Activated T-cell treated with anti-CD3 and anti-CD28 coated beads, Interleukin-2, amount 50 U/mL, for 72 hours (primary cell): ENCODE measurements around the gene CMTM2. TPM values are rescaled to one million over a fixed set of nuclear protein-coding genes. Genes with fewer than 3 reads are reported as not detected.
"Not testable (repeated sequence)": the region's sequence is repeated elsewhere in the genome, so short reads cannot be mapped to it uniquely, and the experiment has no call there.

Experiments used
- ATAC-seq, 2 donors: fragments of 150-1000 bp; cut with Tn5 transposase; replicated peaks in 1 of 2; 2 replicates each; pipeline ENCODE4 v1.10.0; 2021; ENCODE audit warnings: moderate library complexity in 2 of 2, mild to moderate bottlenecking in 1 of 2
- DNase-seq, 2 donors: peaks; one replicate each; pipeline ENCODE4 v3.0.0; 2021 to 2022; ENCODE audit warnings: mixed read lengths in 1 of 2
- H3K27ac Mint-ChIP-seq: one replicate; pipeline ENCODE4 v1.8.0; 2022; ENCODE audit warnings: mild to moderate bottlenecking, moderate library complexity, mixed read lengths
- H3K27me3 Mint-ChIP-seq: one replicate; pipeline ENCODE4 v1.8.0; 2022; ENCODE audit warnings: low read depth, mixed read lengths
- H3K36me3 Mint-ChIP-seq, 2 donors: one replicate each; pipeline ENCODE4 v1.8.0; 2022; ENCODE audit warnings: mixed read lengths in 2 of 2, mild to moderate bottlenecking in 1 of 2; ENCODE audit not compliant: insufficient read depth in 2 of 2
- H3K4me1 Mint-ChIP-seq: one replicate; pipeline ENCODE4 v1.8.0; 2022; ENCODE audit warnings: low read depth, mixed read lengths
- H3K4me3 Mint-ChIP-seq, 2 donors: one replicate each; pipeline ENCODE4 v1.8.0; 2022; ENCODE audit warnings: mild to moderate bottlenecking in 2 of 2, mixed read lengths in 2 of 2, moderate library complexity in 2 of 2
- H3K9me3 Mint-ChIP-seq, 2 donors: one replicate each; pipeline ENCODE4 v1.8.0; 2022; ENCODE audit warnings: mixed read lengths in 2 of 2
- total RNA-seq, 2 donors: library from RNA; stranded (reverse); gene quantifications; one replicate each; pipeline ENCODE4 v1.2.3, GENCODE V29; 2022

CMTM2 gene
- total RNA-seq, 2 donors from 2014 or later, result 0.31 to 1.2 TPM

DNA sequence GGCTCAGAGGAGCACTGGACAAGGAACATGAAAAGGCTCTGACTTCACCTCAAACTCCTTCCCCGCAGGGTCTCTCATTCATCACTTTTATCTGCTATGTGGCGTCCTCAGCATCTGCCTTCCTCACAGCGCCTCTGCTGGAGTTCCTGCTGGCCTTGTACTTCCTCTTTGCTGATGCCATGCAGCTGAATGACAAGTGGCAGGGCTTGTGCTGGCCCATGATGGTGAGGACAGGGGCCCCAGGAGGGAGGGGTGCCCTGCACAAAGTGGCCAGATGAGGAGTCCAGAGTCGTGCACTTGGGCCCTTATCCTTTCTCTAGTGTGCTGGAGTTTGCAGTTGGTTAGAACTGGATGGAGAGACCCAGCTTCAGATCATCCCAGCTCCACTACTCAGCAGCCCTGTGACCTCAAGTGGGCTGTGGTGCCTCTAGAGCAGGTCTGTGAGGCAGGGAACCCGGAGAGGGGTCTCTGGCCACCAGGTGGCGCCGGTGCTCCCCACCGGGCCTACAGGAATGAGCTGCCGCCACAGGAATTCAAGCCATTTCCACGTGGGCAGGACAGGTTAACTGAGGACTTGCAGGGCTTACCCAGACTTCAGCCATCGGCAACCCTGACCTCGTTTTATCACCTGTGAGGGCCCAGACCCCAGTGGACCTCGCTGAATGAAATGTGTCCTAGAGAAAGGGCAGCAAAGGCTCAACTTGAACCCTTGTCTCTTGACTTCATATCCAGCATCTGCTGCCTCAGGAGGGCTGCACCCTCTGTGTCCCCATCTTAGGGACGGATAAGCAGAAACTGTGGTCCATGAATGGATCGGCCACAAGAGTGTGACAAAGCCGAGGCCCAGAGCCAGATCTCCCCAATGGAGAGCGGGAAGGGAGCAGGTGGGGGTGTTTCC is 29.2 kb downstream of the CMTM2 start:
- ATAC-seq (peak; percentile 34 to 39), DNase-seq (peak; percentile 85 to 89)
- Mint-ChIP-seq H3K36me3 (peaks cover 6 to 14% of the 10 kb centered on the region in 2 donors), H3K4me1 (peaks cover 44% of the 10 kb centered on the region), H3K4me3 (peak overlapping the region; percentile 45 to 53), H3K27me3 (no peaks in the 10 kb centered on the region), H3K27ac (peak overlapping the region; percentile 80), H3K9me3 (no peaks in the 10 kb centered on the region)

DNA sequence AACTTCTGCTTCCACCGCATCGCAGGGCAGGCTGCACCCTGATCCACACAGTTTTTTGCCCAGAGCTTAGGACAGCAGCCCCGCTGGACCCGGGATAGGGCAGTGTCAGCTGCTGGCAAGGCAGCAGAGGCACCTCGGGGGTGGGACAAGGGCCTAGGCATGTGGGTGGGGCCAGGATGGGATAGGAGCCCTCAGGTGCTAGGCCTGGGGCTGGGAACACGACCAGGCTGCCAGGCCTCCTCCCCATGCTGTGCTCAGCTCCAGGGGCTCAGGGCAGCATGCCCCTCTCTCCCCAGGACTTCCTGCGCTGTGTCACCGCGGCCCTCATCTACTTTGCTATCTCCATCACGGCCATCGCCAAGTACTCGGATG is 29.9 kb downstream of the CMTM2 start:
- Mint-ChIP-seq H3K27ac (no peak overlapping the region), H3K4me1 (peaks cover 38% of the 10 kb centered on the region), H3K4me3 (no peak overlapping the region), H3K9me3 (no peaks in the 10 kb centered on the region), H3K36me3 (peaks cover 3 to 14% of the 10 kb centered on the region in 2 donors), H3K27me3 (no peaks in the 10 kb centered on the region)
- DNase-seq (no peak), ATAC-seq (no peak)

DNA sequence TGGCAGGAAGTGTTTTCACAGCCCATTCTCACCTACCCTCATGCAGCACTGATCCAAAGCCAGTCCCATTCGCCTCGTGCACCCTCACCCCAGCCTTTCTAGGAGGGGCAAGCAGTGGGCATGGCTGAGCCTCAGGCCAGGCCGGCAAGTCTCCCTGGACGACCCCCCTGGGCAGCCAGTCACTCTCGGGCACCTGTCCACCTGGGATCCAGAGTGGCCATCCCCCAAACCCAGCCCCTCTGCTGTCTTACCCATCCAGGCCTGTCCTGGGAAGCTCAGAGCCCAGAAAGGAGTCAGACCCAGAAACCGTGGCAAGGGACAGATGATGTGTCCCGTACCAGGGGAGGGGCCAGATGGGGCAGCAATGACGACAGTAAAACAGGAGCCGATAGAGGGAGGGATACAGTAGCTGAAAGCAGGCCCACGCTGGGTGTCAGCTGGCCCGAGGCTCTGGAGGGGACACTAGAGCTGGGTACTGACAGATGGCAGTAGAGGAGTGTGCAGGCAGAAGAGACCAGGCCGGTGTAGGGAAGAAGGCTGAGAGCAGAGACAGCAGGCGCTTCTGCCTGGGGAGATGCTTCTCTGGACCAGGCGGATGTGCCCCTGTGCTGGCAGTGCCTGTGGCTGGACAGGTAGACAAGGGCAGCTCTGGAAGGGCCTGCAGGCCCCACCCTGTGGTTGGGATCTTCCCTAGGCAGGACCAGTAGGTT is 31.0 kb downstream of the CMTM2 start:
- ATAC-seq, result no peak
- H3K27me3 Mint-ChIP-seq, result no peaks in the 10 kb centered on the region
- peaks cover 3 to 11% of the 10 kb centered on the region in 2 donors for H3K36me3 Mint-ChIP-seq
- peak overlapping the region; percentile 7 for H3K27ac Mint-ChIP-seq
- H3K4me3 Mint-ChIP-seq, result no peak overlapping the region
- H3K9me3 Mint-ChIP-seq, result no peaks in the 10 kb centered on the region
- peaks cover 37% of the 10 kb centered on the region for H3K4me1 Mint-ChIP-seq
- no peak for DNase-seq

DNA sequence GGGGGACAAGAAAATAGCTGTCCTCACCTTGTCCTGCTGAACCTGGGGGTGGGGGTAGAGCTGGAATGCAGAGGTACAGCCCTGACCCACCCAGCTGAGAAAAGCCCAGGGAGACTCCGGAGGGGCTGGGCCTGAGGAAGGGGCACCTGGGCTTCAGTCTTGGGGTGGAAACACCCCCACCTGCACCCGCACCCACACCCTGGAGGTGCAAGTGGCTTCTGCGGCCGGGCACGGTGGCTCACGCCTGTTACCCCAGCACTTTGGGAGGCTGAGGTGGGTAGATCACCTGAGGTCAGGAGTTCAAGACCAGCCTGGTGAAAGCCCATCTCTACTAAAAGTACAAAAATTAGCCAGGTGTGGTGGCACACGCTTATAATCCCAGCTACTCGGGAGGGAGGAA is 32.6 kb downstream of the CMTM2 start:
- not testable (repeated sequence) for DNase-seq, H3K4me3 Mint-ChIP-seq, H3K9me3 Mint-ChIP-seq, H3K27ac Mint-ChIP-seq, H3K27me3 Mint-ChIP-seq, ATAC-seq
- Mint-ChIP-seq H3K4me1 (peaks cover 26% of the 10 kb centered on the region), H3K36me3 (peaks cover 3 to 11% of the 10 kb centered on the region in 2 donors)

DNA sequence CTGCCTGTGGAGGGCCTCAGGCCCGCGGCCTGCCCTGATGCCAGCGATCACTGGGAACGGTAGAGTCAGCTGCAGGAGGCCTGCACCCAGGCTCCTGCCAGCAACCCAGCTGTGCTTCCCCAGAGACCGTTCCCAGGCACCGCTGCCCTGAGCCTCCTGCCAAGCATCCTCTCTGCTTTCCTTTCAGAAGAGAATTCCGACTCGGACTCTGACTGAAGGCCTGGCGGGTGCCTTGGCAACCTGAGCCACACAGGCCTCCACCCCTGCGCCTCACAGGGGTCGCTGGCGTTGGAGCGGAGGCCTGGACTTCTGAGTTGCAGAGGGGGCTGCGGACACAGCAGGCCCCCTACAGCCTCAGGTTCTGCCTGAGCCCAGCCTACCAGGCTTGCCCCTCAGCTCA is 33.2 kb downstream of the CMTM2 start:
- no peaks in the 10 kb centered on the region for H3K27me3 Mint-ChIP-seq

DNA sequence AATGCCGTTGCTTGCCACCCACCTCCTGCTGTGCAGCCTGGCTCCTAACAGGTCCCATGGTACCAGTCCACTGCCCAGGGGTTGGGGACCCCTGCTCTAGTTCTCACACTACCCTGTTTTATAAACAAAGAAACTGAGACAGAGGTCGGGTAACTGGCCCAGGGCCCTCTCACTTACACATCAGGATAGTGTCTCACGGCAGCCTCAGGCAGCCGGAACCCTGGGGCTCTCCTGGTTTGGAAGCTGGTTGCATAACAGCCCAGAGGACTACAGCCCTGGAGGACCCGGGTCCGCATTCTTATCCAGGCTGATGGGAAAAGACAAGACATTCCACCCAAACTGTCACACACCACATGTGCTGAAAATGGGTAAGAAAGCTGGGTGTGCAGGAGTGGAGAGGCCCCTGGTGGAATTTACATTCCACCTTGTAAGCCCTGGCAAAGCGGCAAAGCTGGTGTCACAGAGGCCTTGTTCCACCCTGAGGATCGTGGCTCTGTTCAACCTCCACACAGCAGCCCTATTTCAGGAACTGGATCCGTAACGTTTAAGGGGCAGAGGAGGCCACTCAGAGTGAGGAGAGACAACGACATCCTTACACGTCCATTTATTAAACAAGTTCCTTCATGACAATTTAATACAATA is 35.0 kb downstream of the CMTM2 start:
- Mint-ChIP-seq H3K36me3 (peaks cover 2 to 11% of the 10 kb centered on the region in 2 donors), H3K4me1 (peaks cover 5% of the 10 kb centered on the region), H3K27me3 (no peaks in the 10 kb centered on the region), H3K9me3 (no peaks in the 10 kb centered on the region), H3K4me3 (no peak overlapping the region), H3K27ac (no peak overlapping the region)
- ATAC-seq (no peak), DNase-seq (no peak)

More for the DNA sequence above, 33.2 kb downstream of the CMTM2 start:
- ATAC-seq, result no peak
- DNase-seq, result no peak
- Mint-ChIP-seq H3K4me1 (peaks cover 20% of the 10 kb centered on the region), H3K9me3 (no peaks in the 10 kb centered on the region), H3K27ac (no peak overlapping the region), H3K4me3 (no peak overlapping the region), H3K36me3 (peaks cover 3 to 11% of the 10 kb centered on the region in 2 donors)

DNA sequence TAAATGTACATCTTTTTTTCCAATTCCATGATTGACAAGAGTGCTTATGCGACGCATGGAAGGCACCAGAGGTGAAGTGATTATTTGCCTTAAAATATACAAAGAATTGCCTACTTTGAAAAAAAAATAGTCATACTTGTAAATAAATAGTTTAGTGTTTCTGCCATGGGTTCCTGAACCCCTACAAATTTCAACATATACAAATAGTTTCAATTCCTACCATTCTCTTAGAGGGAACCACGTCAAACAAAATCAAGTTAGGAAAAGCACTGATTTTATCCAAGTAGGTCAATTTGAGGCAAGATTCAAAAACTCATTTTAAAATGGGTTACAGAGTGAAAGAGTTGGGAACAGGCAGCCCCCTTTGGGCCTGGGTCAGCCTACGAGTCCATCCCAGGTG is 36.9 kb downstream of the CMTM2 start:
- Mint-ChIP-seq H3K27me3 (no peaks in the 10 kb centered on the region), H3K4me3 (no peak overlapping the region), H3K27ac (no peak overlapping the region), H3K9me3 (no peaks in the 10 kb centered on the region), H3K36me3 (peaks cover 0 to 3% of the 10 kb centered on the region in 2 donors), H3K4me1 (no peaks in the 10 kb centered on the region)
- DNase-seq, result no peak
- ATAC-seq, result no peak

DNA sequence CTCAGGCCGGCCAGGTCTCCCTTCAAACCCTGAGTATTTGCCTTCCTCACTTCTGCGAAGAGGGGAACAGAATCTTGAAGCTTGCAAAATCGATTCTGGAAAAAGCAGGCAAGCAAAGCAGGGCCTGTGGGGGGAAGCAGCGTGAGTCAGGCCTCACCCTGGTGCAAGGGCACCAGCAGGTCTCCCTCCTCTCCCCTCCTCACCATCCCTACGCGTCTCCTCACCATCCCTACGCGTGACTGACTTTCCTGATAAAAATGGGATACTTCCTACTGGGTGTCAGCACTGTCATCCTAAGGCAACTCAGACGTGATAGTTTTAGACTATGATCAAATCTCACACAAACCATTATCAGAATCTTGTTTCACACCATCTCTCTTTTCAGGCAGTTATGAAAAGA is 37.3 kb downstream of the CMTM2 start:
- DNase-seq (no peak), ATAC-seq (no peak)
- H3K36me3 Mint-ChIP-seq, result peaks cover 0 to 3% of the 10 kb centered on the region in 2 donors
- no peak overlapping the region for H3K4me3 Mint-ChIP-seq
- H3K27ac Mint-ChIP-seq, result no peak overlapping the region
- no peaks in the 10 kb centered on the region for H3K27me3 Mint-ChIP-seq
- no peaks in the 10 kb centered on the region for H3K4me1 Mint-ChIP-seq
- no peaks in the 10 kb centered on the region for H3K9me3 Mint-ChIP-seq

DNA sequence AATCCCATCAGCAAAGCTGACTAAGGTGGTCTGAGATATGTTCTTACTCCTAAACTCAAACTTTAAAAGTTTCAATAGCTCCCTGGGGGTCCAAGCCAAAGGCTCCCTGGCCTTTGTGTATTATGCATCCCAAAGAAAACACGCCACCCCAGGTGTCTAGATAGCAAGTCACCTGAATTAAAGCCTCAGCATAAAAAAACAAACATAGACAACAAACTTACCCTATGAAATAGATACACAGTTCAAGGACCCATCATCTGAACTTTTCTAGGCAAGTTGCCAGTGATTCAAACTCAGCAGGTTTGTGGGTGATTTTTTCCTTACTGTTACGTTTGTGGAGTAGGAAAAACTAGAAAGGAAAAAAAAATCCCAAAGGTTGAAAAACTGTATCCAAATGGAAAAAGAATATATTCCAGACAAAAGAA is 37.8 kb downstream of the CMTM2 start:
- Mint-ChIP-seq H3K27me3 (no peaks in the 10 kb centered on the region), H3K9me3 (no peaks in the 10 kb centered on the region), H3K4me1 (no peaks in the 10 kb centered on the region), H3K4me3 (no peak overlapping the region), H3K27ac (no peak overlapping the region), H3K36me3 (peaks cover 0 to 2% of the 10 kb centered on the region in 2 donors)
- ATAC-seq (no peak), DNase-seq (no peak)

DNA sequence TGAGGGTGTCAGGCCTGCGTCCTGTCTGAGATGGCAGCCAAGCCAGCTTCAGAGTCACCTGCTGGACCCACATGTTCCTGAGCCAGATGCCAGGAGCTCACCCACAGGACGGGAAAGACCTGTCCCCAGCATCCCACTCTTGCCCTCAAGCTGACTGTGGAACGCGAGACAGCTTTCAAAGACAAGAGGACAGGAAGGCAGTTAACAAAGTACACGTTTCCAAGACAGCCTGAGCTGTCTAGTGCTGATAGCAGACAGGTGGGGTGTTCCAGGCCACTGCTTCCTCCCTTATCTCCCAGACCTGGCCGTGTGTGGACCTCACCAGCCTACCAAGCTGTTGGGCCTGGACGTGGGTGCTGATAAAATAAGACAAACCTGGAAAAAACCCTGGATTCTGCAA is 38.5 kb downstream of the CMTM2 start:
- Mint-ChIP-seq H3K27ac (peak overlapping the region; percentile 16), H3K27me3 (no peaks in the 10 kb centered on the region), H3K4me3 (no peak overlapping the region), H3K36me3 (no peaks in the 10 kb centered on the region), H3K9me3 (no peaks in the 10 kb centered on the region), H3K4me1 (no peaks in the 10 kb centered on the region)
- DNase-seq (no peak), ATAC-seq (no peak)

DNA sequence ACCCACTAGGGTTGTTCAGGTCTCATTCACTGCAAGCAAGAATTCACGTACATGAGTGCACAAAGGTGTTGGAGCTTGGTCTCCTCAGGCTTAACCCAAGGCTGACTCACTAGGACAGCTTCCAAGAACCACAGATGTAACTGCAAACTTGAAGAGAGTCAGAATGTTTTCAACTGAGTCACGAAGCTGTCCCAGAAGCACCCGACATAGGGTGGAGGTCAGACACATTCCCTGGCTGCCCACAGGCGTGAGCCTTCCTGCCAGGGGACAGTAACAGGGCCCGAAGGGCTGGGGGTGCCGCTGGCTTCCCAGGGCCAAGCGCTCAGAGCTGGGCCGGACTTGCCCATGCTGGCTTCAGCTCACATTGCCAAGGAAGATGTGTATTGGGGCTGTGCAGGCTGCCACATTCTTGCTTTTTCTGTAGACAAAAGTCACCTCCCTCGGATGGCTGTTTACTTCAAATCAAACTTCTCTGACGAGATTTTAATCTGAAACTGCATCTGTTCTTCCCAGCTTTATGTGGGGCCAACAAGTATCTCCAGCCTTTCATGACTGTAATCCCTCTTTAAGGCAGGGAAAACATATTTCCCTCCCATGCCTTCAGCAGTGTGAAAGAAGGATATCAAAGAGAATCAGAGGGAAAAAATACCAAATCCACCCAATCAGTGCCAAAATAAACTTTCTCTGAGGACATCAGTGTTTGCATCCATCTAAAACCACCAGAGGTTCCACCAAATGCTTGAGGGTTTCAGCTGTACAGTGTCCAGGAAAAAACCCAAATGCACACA is 39.5 kb downstream of the CMTM2 start:
- Mint-ChIP-seq H3K9me3 (no peaks in the 10 kb centered on the region), H3K36me3 (no peaks in the 10 kb centered on the region), H3K4me3 (no peak overlapping the region), H3K27ac (no peak overlapping the region), H3K27me3 (no peaks in the 10 kb centered on the region), H3K4me1 (no peaks in the 10 kb centered on the region)
- DNase-seq (no peak), ATAC-seq (peak; percentile 20 to 60)

DNA sequence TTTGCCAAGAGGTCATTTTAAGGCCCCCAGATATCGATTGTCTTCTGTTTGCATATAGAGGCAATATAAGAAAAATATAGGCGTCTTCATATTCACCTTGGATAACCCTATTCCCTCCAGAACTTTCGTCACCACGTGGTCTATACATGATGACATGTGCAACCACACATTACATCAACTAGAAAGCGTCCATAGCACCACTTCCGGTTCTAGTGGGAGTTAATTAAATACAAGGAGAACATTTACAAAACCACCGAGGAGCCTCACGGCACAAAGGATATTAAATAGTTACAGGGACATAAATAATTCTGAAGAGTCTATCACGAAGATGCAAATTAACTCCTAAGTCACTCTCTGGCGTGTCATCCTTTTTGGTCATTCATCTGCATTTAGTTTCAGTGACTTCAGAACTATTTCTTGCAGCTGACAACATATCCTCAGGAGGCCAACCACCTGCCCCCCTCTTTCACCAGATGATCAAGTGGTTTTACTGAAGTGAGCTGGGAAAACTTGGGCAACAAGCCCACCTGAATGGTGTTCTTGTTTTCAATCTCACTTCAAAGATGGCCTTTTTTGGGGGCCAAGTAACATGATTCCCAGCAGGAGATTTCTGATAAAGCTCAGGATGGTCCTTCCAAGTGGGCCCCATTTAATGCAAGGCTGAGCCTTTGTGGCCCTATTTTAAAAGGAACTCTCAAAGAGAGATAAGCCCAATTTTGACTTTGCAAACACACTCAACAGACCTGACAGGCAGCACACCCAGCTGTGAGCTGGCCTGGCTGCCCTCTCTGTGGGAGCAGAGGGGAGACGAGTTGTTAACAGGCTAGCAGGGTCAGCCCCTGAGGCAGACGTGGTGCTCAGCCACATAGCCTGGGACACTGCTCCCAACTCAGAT is 40.5 kb downstream of the CMTM2 start:
- Mint-ChIP-seq H3K27me3 (no peaks in the 10 kb centered on the region), H3K4me3 (no peak overlapping the region), H3K9me3 (no peaks in the 10 kb centered on the region), H3K36me3 (no peaks in the 10 kb centered on the region), H3K4me1 (no peaks in the 10 kb centered on the region), H3K27ac (peak overlapping the region; percentile 21)
- ATAC-seq (no peak), DNase-seq (no peak)
